Measurements from ENCODE around the gene ZNF581. TPM values are rescaled to one million over a fixed set of nuclear protein-coding genes. Genes with fewer than 3 reads are reported as not detected.
A peak's percentile ranks its signal among the peaks of the same experiment; 100 is the strongest.

ZNF581 gene
- total RNA-seq, 1 donor from 2014 or later: 24.7 TPM

DNA sequence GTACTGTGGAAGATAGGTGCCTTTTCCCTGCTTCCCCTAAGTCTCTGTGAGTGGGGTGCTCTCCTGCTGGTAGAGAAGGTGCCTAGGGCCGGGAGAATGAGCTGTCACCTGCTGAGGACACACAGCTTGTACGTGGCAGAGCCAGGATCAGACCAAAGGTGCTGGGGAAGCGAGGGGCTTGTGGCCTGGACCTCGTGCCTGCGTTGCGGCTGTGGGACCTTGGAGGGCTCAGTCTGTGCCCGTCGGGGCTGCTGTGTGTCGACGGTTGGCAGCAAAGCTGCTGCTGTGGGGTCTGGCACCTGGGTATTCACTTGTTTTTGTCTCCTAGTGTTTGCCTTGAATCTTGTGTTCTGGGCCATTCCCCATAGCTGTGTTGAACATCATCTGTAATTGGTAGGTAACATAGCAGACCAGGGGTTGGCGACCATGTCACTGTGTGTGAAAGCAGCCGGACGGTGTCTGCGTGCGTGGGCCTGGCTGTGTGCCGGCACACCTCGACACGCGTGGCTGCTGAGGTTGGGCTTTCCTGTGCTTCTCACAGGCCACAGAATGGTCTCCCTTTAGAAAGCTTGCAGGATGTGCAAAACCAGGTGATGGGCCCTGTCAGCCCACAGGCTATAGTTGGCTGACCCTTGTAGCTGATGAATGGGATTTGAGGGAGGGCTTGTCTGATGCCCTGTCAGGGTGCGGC, 20.5 kb downstream of the ZNF581 start:
- H3K4me3 Mint-ChIP-seq (ENCODE audit: unreplicated experiment): no peak overlapping the region
- TF ChIP-seq, protein P1, sequence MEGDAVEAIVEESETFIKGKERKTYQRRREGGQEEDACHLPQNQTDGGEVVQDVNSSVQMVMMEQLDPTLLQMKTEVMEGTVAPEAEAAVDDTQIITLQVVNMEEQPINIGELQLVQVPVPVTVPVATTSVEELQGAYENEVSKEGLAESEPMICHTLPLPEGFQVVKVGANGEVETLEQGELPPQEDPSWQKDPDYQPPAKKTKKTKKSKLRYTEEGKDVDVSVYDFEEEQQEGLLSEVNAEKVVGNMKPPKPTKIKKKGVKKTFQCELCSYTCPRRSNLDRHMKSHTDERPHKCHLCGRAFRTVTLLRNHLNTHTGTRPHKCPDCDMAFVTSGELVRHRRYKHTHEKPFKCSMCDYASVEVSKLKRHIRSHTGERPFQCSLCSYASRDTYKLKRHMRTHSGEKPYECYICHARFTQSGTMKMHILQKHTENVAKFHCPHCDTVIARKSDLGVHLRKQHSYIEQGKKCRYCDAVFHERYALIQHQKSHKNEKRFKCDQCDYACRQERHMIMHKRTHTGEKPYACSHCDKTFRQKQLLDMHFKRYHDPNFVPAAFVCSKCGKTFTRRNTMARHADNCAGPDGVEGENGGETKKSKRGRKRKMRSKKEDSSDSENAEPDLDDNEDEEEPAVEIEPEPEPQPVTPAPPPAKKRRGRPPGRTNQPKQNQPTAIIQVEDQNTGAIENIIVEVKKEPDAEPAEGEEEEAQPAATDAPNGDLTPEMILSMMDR (IDR thresholded peaks at IDR 0.05): no peak
- peaks cover 6% of the 10 kb centered on the region for H3K4me1 Mint-ChIP-seq (ENCODE audit: low read depth)
- no peaks in the 10 kb centered on the region for H3K27me3 Mint-ChIP-seq (ENCODE audit: low read depth)
- no peak overlapping the region for H3K27ac Mint-ChIP-seq (ENCODE audit: unreplicated experiment)
- DNase-seq (ENCODE audit: low spot score): peak; percentile 76
- peaks cover 32% of the 10 kb centered on the region for H3K36me3 Mint-ChIP-seq (ENCODE audit: low read depth)
- no peaks in the 10 kb centered on the region for H3K9me3 Mint-ChIP-seq (ENCODE audit: low read depth)

DNA sequence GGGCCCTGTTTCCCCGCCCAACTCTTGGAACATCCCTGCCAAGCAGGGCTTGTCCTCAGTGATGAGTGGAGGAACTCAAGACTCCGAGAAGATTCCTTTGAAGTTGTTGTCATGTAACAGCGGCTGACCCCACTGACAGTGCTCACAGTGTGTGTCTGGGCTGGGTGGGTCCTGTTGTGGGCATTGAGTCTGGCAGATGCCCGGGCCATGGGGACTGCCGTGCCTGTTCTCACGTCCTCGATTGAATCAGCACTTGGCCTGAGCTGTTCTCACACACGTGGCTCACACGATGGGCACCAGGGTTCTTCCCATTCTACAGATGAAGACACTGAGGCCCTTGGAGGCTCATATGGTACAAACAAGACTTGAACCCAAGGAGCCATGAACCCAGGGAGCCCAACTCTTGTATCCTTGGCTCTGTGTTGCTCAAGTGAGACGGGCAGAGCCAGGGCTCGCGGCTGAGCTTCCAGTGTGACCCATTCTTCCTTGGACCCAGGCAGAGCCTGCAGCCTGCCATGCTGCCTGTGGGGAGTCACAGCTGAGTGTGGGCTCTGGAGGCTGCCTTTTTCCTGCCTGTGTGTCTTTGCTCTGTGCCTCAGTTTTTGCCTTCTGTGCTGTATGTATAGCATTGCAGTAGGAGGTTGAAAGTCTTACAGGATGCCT, 23.0 kb downstream of the ZNF581 start:
- H3K4me3 Mint-ChIP-seq (ENCODE audit: unreplicated experiment): no peak overlapping the region
- H3K27ac Mint-ChIP-seq (ENCODE audit: unreplicated experiment): no peak overlapping the region
- no peaks in the 10 kb centered on the region for H3K27me3 Mint-ChIP-seq (ENCODE audit: low read depth)
- peak; percentile 75 for DNase-seq (ENCODE audit: low spot score)
- peaks cover 2% of the 10 kb centered on the region for H3K4me1 Mint-ChIP-seq (ENCODE audit: low read depth)
- no peaks in the 10 kb centered on the region for H3K9me3 Mint-ChIP-seq (ENCODE audit: low read depth)
- TF ChIP-seq, protein P1 (IDR thresholded peaks at IDR 0.05): no peak
- H3K36me3 Mint-ChIP-seq (ENCODE audit: low read depth): peaks cover 34% of the 10 kb centered on the region

DNA sequence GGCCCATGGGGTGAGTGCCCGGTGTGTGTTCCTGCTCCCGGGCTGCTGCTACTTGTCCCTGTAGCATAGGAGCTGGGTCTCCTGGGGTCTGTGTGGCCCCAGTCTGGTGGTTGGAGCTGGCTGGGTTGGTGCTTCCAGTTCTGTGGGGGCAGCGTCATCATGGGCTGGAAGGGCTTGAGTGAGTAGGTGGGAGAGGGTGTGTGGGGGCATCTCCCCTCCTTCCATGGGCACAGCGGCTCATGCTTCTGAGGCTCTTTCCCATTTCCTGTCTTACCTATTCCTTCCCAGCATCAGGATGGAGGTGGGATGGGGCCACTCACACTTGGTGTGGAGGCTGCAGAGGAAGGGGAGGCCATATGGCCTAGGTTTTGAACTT, 23.5 kb downstream of the ZNF581 start:
- Mint-ChIP-seq H3K4me3 (ENCODE audit: unreplicated experiment) (no peak overlapping the region), H3K36me3 (ENCODE audit: low read depth) (peaks cover 30% of the 10 kb centered on the region), H3K4me1 (ENCODE audit: low read depth) (peaks cover 4% of the 10 kb centered on the region), H3K27me3 (ENCODE audit: low read depth) (no peaks in the 10 kb centered on the region), H3K9me3 (ENCODE audit: low read depth) (no peaks in the 10 kb centered on the region), H3K27ac (ENCODE audit: unreplicated experiment) (no peak overlapping the region)
- peak; percentile 67 for DNase-seq (ENCODE audit: low spot score)
- TF ChIP-seq, protein P1 (IDR thresholded peaks at IDR 0.05): no peak

DNA sequence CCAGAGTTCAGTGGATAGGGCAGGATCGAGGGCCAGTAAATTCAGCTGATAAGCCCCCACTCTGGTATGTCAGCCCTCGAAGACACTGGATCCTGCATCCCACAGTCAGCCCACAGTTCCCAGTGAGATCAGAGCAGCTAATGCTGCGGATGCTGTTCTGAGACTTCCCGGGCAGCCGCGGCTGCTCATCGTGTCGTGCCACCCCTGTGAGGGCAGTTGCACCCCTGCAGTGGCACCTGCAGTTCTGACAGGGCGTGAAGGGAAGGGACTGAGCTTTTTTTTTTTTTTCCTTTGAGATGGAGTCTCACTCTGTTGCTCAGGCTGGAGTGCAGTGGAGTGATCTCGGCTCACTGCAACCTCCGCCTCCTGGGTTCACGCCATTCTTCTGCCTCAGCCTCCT, 24.1 kb downstream of the ZNF581 start:
- Mint-ChIP-seq H3K27me3 (ENCODE audit: low read depth) (no peaks in the 10 kb centered on the region), H3K36me3 (ENCODE audit: low read depth) (peaks cover 29% of the 10 kb centered on the region), H3K4me3 (ENCODE audit: unreplicated experiment) (no peak overlapping the region), H3K9me3 (ENCODE audit: low read depth) (no peaks in the 10 kb centered on the region), H3K27ac (ENCODE audit: unreplicated experiment) (no peak overlapping the region), H3K4me1 (ENCODE audit: low read depth) (peaks cover 8% of the 10 kb centered on the region)
- DNase-seq (ENCODE audit: low spot score): no peak
- TF ChIP-seq, protein P1 (IDR thresholded peaks at IDR 0.05): no peak

DNA sequence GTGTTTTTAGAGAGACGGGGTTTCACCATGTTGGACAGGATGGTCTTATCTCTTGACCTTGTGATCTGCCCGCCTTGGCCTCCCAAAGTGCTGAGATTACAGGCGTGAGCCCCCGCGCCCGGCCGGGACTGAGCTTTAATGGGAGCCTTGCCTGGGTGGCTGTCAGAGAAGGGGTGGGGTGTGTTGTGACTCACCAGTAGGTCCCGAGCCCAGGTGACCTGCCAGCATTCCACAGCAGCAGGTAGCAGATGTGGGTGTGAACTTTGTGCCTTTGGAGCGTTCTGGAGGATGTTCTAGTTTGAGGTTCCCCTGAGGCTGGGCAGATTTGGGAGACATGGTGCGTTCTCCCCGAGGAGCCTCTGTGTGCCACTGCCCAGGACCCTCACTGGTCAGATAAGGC, 24.5 kb downstream of the ZNF581 start:
- Mint-ChIP-seq H3K4me3 (ENCODE audit: unreplicated experiment) (no peak overlapping the region), H3K36me3 (ENCODE audit: low read depth) (peaks cover 25% of the 10 kb centered on the region)

More for the DNA sequence above, 24.5 kb downstream of the ZNF581 start:
- no peaks in the 10 kb centered on the region for H3K9me3 Mint-ChIP-seq (ENCODE audit: low read depth)
- H3K27me3 Mint-ChIP-seq (ENCODE audit: low read depth): no peaks in the 10 kb centered on the region
- DNase-seq (ENCODE audit: low spot score): no peak
- TF ChIP-seq, protein P1 (IDR thresholded peaks at IDR 0.05): no peak
- H3K27ac Mint-ChIP-seq (ENCODE audit: unreplicated experiment): no peak overlapping the region
- peaks cover 8% of the 10 kb centered on the region for H3K4me1 Mint-ChIP-seq (ENCODE audit: low read depth)
